GM12878 (cell line): ENCODE results near the gene LGI2. TPM values are rescaled to one million over a fixed set of nuclear protein-coding genes. Genes with fewer than 3 reads are reported as not detected.

Experiments used
- ATAC-seq: fragments of 200-7000 bp; cut with Tn5 transposase; 3 replicates; pipeline ENCODE4 v1.9.1; 2020; ENCODE audit warnings: mild to moderate bottlenecking, moderate library complexity
- BruUV-seq: library from RNA; stranded (reverse); fragments of 400-500 nt; replicated peaks from 2 replicates; lab custom pipeline; 2021; lab: Mats Ljungman, UMichigan
- CTCF ChIA-PET: fragments of 300-600 bp; sonication (Branson Sonifier 250); formaldehyde crosslinking; extraction: SDS; loops from one replicate; lab custom pipeline; 2021; ENCODE audit warnings: inconsistent platforms; lab: Yijun Ruan, JAX
- POLR2A ChIA-PET: fragments of 350-600 bp; formaldehyde crosslinking; extraction: SDS; loops from one replicate; lab custom pipeline; 2021; ENCODE audit warnings: inconsistent platforms; lab: Charles Lee
- RAD21 ChIA-PET: fragments of 300-600 bp; sonication (Branson Sonifier 250); formaldehyde crosslinking; loops from one replicate; lab custom pipeline; 2023; ENCODE audit warnings: antibody characterized with exemption; ENCODE audit not compliant: unreplicated experiment; lab: Charles Lee
- SMC1A ChIA-PET: fragments of 300-600 bp; sonication (Branson Sonifier 250); formaldehyde crosslinking; loops from one replicate; lab custom pipeline; 2023; ENCODE audit not compliant: unreplicated experiment, uncharacterized antibody; lab: Charles Lee
- DNase-seq: peaks from one replicate; pipeline ENCODE4 v3.0.0-alpha.2; 2011; ENCODE audit warnings: low read depth, low spot score
- FAIRE-seq: peaks from 3 replicates; lab custom pipeline; 2011; peaks lifted over from hg19 to GRCh38; lab: Jason Lieb, UNC
- H2AFZ ChIP-seq: 2 replicates; pipeline ENCODE4 v1.6.0; 2011; ENCODE audit warnings: low read depth, low read length, control low read depth; ENCODE audit not compliant: control insufficient read depth
- H3K27ac ChIP-seq: 2 replicates; pipeline ENCODE4 v1.5.1; 2011; ENCODE audit warnings: control low read depth; ENCODE audit not compliant: control insufficient read depth, insufficient read depth
- H3K27me3 ChIP-seq, 2 experiments: replicated peaks in 1 of 2; 2 replicates each; pipeline versions ENCODE4 v1.6.0 to v1.6.1; 2011; ENCODE audit warnings: low read length in 1 of 2; ENCODE audit not compliant: control insufficient read depth in 2 of 2, insufficient read depth in 2 of 2
- H3K36me3 ChIP-seq, 2 experiments: 2 replicates each; pipeline ENCODE4 v1.5.1; 2011; ENCODE audit warnings: low read length in 1 of 2; ENCODE audit not compliant: control insufficient read depth in 2 of 2, insufficient read depth in 2 of 2
- H3K4me1 ChIP-seq: 2 replicates; pipeline ENCODE4 v1.6.1; 2011; ENCODE audit warnings: mild to moderate bottlenecking, low read length, moderate library complexity, mixed read lengths; ENCODE audit not compliant: control insufficient read depth, insufficient read depth
- H3K4me2 ChIP-seq: 2 replicates; pipeline ENCODE4 v1.6.0; 2011; ENCODE audit warnings: control low read depth; ENCODE audit not compliant: control insufficient read depth, insufficient read depth
- H3K4me3 ChIP-seq: fragments of 200-600 bp; sonication (generic); 2 replicates; pipeline ENCODE4 v1.5.1; 2016
- H3K79me2 ChIP-seq: 2 replicates; pipeline ENCODE4 v1.6.0; 2011; ENCODE audit warnings: low read length; ENCODE audit not compliant: control insufficient read depth, insufficient read depth
- H3K9ac ChIP-seq: 2 replicates; pipeline ENCODE4 v1.8.0; 2011; ENCODE audit warnings: low read length, control low read depth, mixed read lengths; ENCODE audit not compliant: control insufficient read depth, insufficient read depth
- H3K9me3 ChIP-seq: replicated peaks from 3 replicates; pipeline ENCODE4 v1.5.1; 2011; ENCODE audit warnings: mild to moderate bottlenecking, low read length; ENCODE audit not compliant: control insufficient read depth, insufficient read depth
- H4K20me1 ChIP-seq: 2 replicates; pipeline ENCODE4 v1.6.0; 2011; ENCODE audit not compliant: control insufficient read depth, insufficient read depth
- BRCA1 ChIP-seq: IDR thresholded peaks from 2 replicates; pipeline ENCODE4 v1.6.1; 2011; ENCODE audit warnings: low read depth, low read length, improper control_type of control experiment
- CBX3 ChIP-seq: fragments of 200-600 bp; sonication (generic); IDR thresholded peaks from 2 replicates; pipeline ENCODE4 v1.6.1; 2016; ENCODE audit warnings: low read depth, borderline replicate concordance
- E2F4 ChIP-seq: IDR thresholded peaks from 2 replicates; pipeline ENCODE4 v1.6.1; 2012; ENCODE audit warnings: low read depth, low read length, improper control_type of control experiment
- EGR1 ChIP-seq, 2 experiments: IDR thresholded peaks; 1 replicate in 1 of 2; 2 replicates in 1 of 2; pipeline ENCODE4 v1.6.1; 2011 to 2012; ENCODE audit warnings: low read depth in 2 of 2, low read length in 2 of 2, borderline replicate concordance in 1 of 2, mild to moderate bottlenecking in 1 of 2, moderate library complexity in 1 of 2
- FOS ChIP-seq: IDR thresholded peaks from 3 replicates; pipeline ENCODE4 v1.6.1; 2011; ENCODE audit warnings: borderline replicate concordance; ENCODE audit not compliant: insufficient read length; ENCODE audit errors: extremely low read depth
- GABPA ChIP-seq: IDR thresholded peaks from 2 replicates; pipeline ENCODE4 v1.6.1; 2014; ENCODE audit warnings: antibody characterized with exemption, low read depth, mild to moderate bottlenecking, inconsistent platforms
- MEF2A ChIP-seq: IDR thresholded peaks from 2 replicates; pipeline ENCODE4 v1.6.1; 2011; ENCODE audit warnings: low read depth, mild to moderate bottlenecking, low read length, moderate library complexity; ENCODE audit not compliant: insufficient read depth
- NFIC ChIP-seq: IDR thresholded peaks from 2 replicates; pipeline ENCODE4 v1.6.1; 2012; ENCODE audit warnings: low read depth, mild to moderate bottlenecking, inconsistent platforms, low read length, moderate library complexity
- SKIL ChIP-seq: fragments of 450-650 bp; IDR thresholded peaks from 2 replicates; pipeline ENCODE4 v1.6.1; 2017; ENCODE audit warnings: mild to moderate bottlenecking, low read depth, inconsistent platforms; ENCODE audit not compliant: poor library complexity, severe bottlenecking
- SUZ12 ChIP-seq: fragments of 200-600 bp; sonication (generic); IDR thresholded peaks from one replicate; pipeline ENCODE4 v1.6.1; 2018; ENCODE audit warnings: antibody characterized with exemption, mild to moderate bottlenecking; ENCODE audit not compliant: unreplicated experiment
- ZNF622 ChIP-seq: fragments of 450-650 bp; IDR thresholded peaks from 2 replicates; pipeline ENCODE4 v1.6.1; 2017; ENCODE audit warnings: mild to moderate bottlenecking, inconsistent platforms
- WGBS: methylation state at CpG from one replicate; pipeline ENCODE4 v1.1.6; 2016; ENCODE audit warnings: low lambda C conversion rate; ENCODE audit not compliant: insufficient replicate concordance, insufficient coverage; ENCODE audit errors: missing lambda C conversion rate; 5-methylcytosine and 5-hydroxymethylcytosine counted together
- in situ Hi-C: fragments of 300-500 bp; cut with MboI; formaldehyde crosslinking; loops from 9 replicates; pipeline ENCODE4 v1.14.3; 2018; ENCODE audit warnings: mixed read lengths
- intact Hi-C: fragments of 100-400 bp; cut with micrococcal nuclease; formaldehyde crosslinking; loops from one replicate; pipeline ENCODE4 v1.14.2; 2022; ENCODE audit not compliant: unreplicated experiment
- polyA plus RNA-seq, 11 experiments: library from polyadenylated mRNA; depleted of rRNA in 4 of 11; unstranded in 6 of 11; stranded (reverse) in 5 of 11; fragments of >200 nt; fragmentation: Nextera tagmentation in 4 of 11; fragmentation: Illumina TruSeq in 1 of 11; extraction: Ambion mirVana in 4 of 11; extraction: Trizol in 1 of 11; gene quantifications; 1 replicate in 1 of 11; 2 replicates in 10 of 11; pipeline versions ENCODE4 v1.2.1 to v1.2.3, GENCODE V29; 2011 to 2016; ENCODE audit warnings: inconsistent platforms in 2 of 11, missing spikeins in 2 of 11, low read depth in 1 of 11
- total RNA-seq, 4 experiments: library from RNA; depleted of rRNA in 3 of 4; stranded (reverse); fragments of >200 nt in 3 of 4; fragmentation: Illumina TruSeq in 1 of 4; extraction: Trizol in 1 of 4; gene quantifications; 2 replicates each; pipeline versions ENCODE4 v1.2.1 to v1.2.3, GENCODE V29; 2013 to 2021
- TF ChIP-seq, protein P1 (sequence below): fragments of 150-350 bp; IDR thresholded peaks from 2 replicates; pipeline ENCODE4 v1.6.1; 2014; ENCODE audit warnings: mild to moderate bottlenecking, low read depth, low read length
- TF ChIP-seq, protein P2 (sequence below): IDR thresholded peaks from 2 replicates; pipeline ENCODE4 v1.6.1; 2011; ENCODE audit warnings: borderline replicate concordance, low read depth, mild to moderate bottlenecking, moderate library complexity, low read length; ENCODE audit not compliant: insufficient read depth, poor library complexity, severe bottlenecking

Gene LGI2
- total and polyA plus RNA-seq, 10 of the 15 experiments (the other 5 are each of a cell fraction or from before 2014, with no cell fraction given) = not detected

GRCh38 chr4:25021216-25021615 lies 9.5 kb downstream of the LGI2 start:
- ChIA-PET CTCF (interaction anchor here (1.2 kb wide), 1 partner anchor 41 kb away, joined by 5 read pairs; no protein-coding TSS in a partner anchor), RAD21 (no interaction called here), SMC1A (no interaction called here), POLR2A (no interaction called here)
- Histone ChIP-seq H3K27me3 (no peaks in the 10 kb centered on the region; a peak in 1 of 4 replicates), H3K4me2 (no peak overlapping the region), H3K36me3 (no peaks in the 10 kb centered on the region), H3K79me2 (no peaks in the 10 kb centered on the region), H3K4me1 (no peaks in the 10 kb centered on the region), H3K27ac (no peak overlapping the region), H4K20me1 (no peaks in the 10 kb centered on the region), H2AFZ (no peak overlapping the region), H3K9me3 (no peaks in the 10 kb centered on the region), H3K4me3 (no peak overlapping the region), H3K9ac (no peak overlapping the region)
- WGBS = 77% methylated on average over 2 of the region's 2 CpGs
- no TSS peak for BruUV-seq
- in situ Hi-C loops = no loop called here
- FAIRE-seq = no peak
- TF ChIP-seq GABPA (no peak), SKIL (no peak), MEF2A (no peak), FOS (no peak), NFIC (no peak), ZNF622 (no peak), E2F4 (no peak), EGR1 (IDR thresholded peaks at IDR 0.05; ENCODE audit: borderline replicate concordance in 1 of 2, low read depth in 2 of 2, low read length in 2 of 2) (no peak), SUZ12 (no peak), BRCA1 (no peak), CBX3 (no peak)
- TF ChIP-seq, protein P1, sequence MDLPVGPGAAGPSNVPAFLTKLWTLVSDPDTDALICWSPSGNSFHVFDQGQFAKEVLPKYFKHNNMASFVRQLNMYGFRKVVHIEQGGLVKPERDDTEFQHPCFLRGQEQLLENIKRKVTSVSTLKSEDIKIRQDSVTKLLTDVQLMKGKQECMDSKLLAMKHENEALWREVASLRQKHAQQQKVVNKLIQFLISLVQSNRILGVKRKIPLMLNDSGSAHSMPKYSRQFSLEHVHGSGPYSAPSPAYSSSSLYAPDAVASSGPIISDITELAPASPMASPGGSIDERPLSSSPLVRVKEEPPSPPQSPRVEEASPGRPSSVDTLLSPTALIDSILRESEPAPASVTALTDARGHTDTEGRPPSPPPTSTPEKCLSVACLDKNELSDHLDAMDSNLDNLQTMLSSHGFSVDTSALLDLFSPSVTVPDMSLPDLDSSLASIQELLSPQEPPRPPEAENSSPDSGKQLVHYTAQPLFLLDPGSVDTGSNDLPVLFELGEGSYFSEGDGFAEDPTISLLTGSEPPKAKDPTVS = no peak
- TF ChIP-seq, protein P2, sequence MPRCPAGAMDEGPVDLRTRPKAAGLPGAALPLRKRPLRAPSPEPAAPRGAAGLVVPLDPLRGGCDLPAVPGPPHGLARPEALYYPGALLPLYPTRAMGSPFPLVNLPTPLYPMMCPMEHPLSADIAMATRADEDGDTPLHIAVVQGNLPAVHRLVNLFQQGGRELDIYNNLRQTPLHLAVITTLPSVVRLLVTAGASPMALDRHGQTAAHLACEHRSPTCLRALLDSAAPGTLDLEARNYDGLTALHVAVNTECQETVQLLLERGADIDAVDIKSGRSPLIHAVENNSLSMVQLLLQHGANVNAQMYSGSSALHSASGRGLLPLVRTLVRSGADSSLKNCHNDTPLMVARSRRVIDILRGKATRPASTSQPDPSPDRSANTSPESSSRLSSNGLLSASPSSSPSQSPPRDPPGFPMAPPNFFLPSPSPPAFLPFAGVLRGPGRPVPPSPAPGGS = no peak
- ATAC-seq = no peak
- intact Hi-C loops = no loop called here
- DNase-seq = no peak
